K562 (cell line): ENCODE results near the gene MYG1. TPM values are rescaled to one million over a fixed set of nuclear protein-coding genes. Genes with fewer than 3 reads are reported as not detected.

Experiments used
- ASH1L ChIP-seq: fragments of 450-650 bp; IDR thresholded peaks from 2 replicates; pipeline ENCODE4 v1.6.1; 2018; ENCODE audit warnings: borderline replicate concordance, mild to moderate bottlenecking, low read depth; ENCODE audit not compliant: partially characterized antibody
- BRD4 ChIP-seq: fragments of 200-600 bp; sonication (generic); IDR thresholded peaks from 2 replicates; pipeline ENCODE4 v1.6.1; 2017; ENCODE audit warnings: inconsistent platforms
- C11orf30 ChIP-seq: fragments of 450-650 bp; IDR thresholded peaks from 2 replicates; pipeline ENCODE4 v1.6.1; 2016; ENCODE audit warnings: low read depth, mild to moderate bottlenecking
- CBX1 ChIP-seq: sonication (generic); IDR thresholded peaks from 2 replicates; pipeline ENCODE4 v1.6.1; 2016; ENCODE audit warnings: antibody characterized with exemption, low read depth, mild to moderate bottlenecking
- CBX8 ChIP-seq: fragments of 200-600 bp; sonication (generic); IDR thresholded peaks from 2 replicates; pipeline ENCODE4 v1.6.1; 2012; ENCODE audit warnings: borderline replicate concordance, mixed run types, low read depth, mild to moderate bottlenecking, moderate library complexity, mixed read lengths, low read length, control low read depth, inconsistent platforms; ENCODE audit not compliant: poor library complexity, severe bottlenecking; ENCODE audit errors: extremely low read depth
- ELF4 ChIP-seq: fragments of 450-650 bp; formaldehyde crosslinking; IDR thresholded peaks from 2 replicates; pipeline ENCODE4 v1.4.0; 2022; ENCODE audit warnings: missing genetic modification characterization
- GABPB1 ChIP-seq: sonication (generic); formaldehyde crosslinking; IDR thresholded peaks from 2 replicates; pipeline ENCODE4 v1.8.0; 2022; ENCODE audit warnings: mild to moderate bottlenecking, missing genetic modification reagents
- HDAC8 ChIP-seq: fragments of 450-650 bp; IDR thresholded peaks from 2 replicates; pipeline ENCODE4 v1.6.1; 2016; ENCODE audit warnings: mild to moderate bottlenecking, missing genetic modification characterization, moderate library complexity, missing compliant biosample characterization
- KAT7 ChIP-seq: sonication (generic); formaldehyde crosslinking; IDR thresholded peaks from 2 replicates; pipeline ENCODE4 v1.8.0; 2022; ENCODE audit warnings: missing genetic modification reagents, mild to moderate bottlenecking, borderline replicate concordance
- KDM5B ChIP-seq: fragments of 200-600 bp; sonication (generic); IDR thresholded peaks from 2 replicates; pipeline ENCODE4 v1.6.1; 2012; ENCODE audit warnings: low read depth, mild to moderate bottlenecking, moderate library complexity, low read length, control low read depth, inconsistent platforms; ENCODE audit not compliant: insufficient replicate concordance
- KHSRP ChIP-seq: fragments of 450-650 bp; IDR thresholded peaks from 2 replicates; pipeline ENCODE4 v1.6.1; 2017
- NONO ChIP-seq, 2 experiments: fragments of 200-400 bp in 1 of 2; fragments of 450-650 bp in 1 of 2; formaldehyde crosslinking in 1 of 2; IDR thresholded peaks; 2 replicates each; pipeline ENCODE4 v1.6.1; 2017; ENCODE audit warnings: low read depth in 2 of 2, mild to moderate bottlenecking in 2 of 2, moderate library complexity in 2 of 2, low read length in 1 of 2
- RBM25 ChIP-seq: fragments of 200-400 bp; formaldehyde crosslinking; IDR thresholded peaks from 2 replicates; pipeline ENCODE4 v1.6.1; 2018; ENCODE audit warnings: low read length, low read depth, moderate library complexity; ENCODE audit not compliant: severe bottlenecking
- SMARCA4 ChIP-seq: fragments of 450-650 bp; IDR thresholded peaks from 2 replicates; pipeline ENCODE4 v1.6.1; 2016
- SNIP1 ChIP-seq: fragments of 450-650 bp; IDR thresholded peaks from 2 replicates; pipeline ENCODE4 v1.7.1; 2017; ENCODE audit warnings: low read depth, mild to moderate bottlenecking
- XRCC3 ChIP-seq: fragments of 450-650 bp; IDR thresholded peaks from 2 replicates; pipeline ENCODE4 v1.6.1; 2017; ENCODE audit warnings: mild to moderate bottlenecking, moderate library complexity
- ZSCAN32 ChIP-seq: fragments of 450-650 bp; formaldehyde crosslinking; IDR thresholded peaks from 2 replicates; pipeline ENCODE4 v1.4.0; 2020; ENCODE audit warnings: mild to moderate bottlenecking, moderate library complexity
- polyA plus RNA-seq, 8 experiments: library from polyadenylated mRNA; depleted of rRNA in 4 of 8; stranded (reverse) in 5 of 8; unstranded in 3 of 8; fragments of >200 nt; fragmentation: Nextera tagmentation in 2 of 8; fragmentation: Illumina TruSeq in 1 of 8; extraction: Ambion mirVana in 2 of 8; extraction: Trizol in 1 of 8; gene quantifications; 2 replicates each; pipeline versions ENCODE4 v1.2.1 to v1.2.3, GENCODE V29; 2011 to 2014; ENCODE audit warnings: inconsistent platforms in 1 of 8, missing spikeins in 1 of 8
- total RNA-seq, 7 experiments: library from RNA; depleted of rRNA in 6 of 7; stranded (reverse); fragments of >200 nt in 6 of 7; fragmentation: Illumina TruSeq in 2 of 7; extraction: Trizol in 2 of 7; gene quantifications; 2 replicates each; pipeline versions ENCODE4 v1.2.1 to v1.2.3, GENCODE V29; 2011 to 2021; ENCODE audit warnings: low replicate concordance in 1 of 7
- TF ChIP-seq, protein P1 (sequence below), 2 experiments: fragments of 250-450 bp in 1 of 2; fragments of 450-650 bp in 1 of 2; sonication (Bioruptor Pico) in 1 of 2; IDR thresholded peaks; 2 replicates each; pipeline versions ENCODE4 v1.6.1 to v1.8.0; 2016 to 2021; ENCODE audit warnings: mild to moderate bottlenecking in 2 of 2, moderate library complexity in 2 of 2, missing compliant biosample characterization in 1 of 2, missing genetic modification characterization in 1 of 2
- TF ChIP-seq, protein P2 (sequence below): fragments of 450-650 bp; IDR thresholded peaks from 2 replicates; pipeline ENCODE4 v1.6.1; 2017; ENCODE audit warnings: antibody characterized with exemption
- TF ChIP-seq, protein P3 (sequence below): sonication (generic); formaldehyde crosslinking; IDR thresholded peaks from 2 replicates; pipeline ENCODE4 v1.8.0; 2022; ENCODE audit warnings: missing genetic modification reagents, mild to moderate bottlenecking, borderline replicate concordance
- TF ChIP-seq, protein P4 (sequence below): fragments of 450-650 bp; IDR thresholded peaks from 2 replicates; pipeline ENCODE4 v1.6.1; 2016; ENCODE audit warnings: antibody characterized with exemption

Gene MYG1
- total and polyA plus RNA-seq, 9 of the 15 experiments (the other 6 are each of a cell fraction or from before 2014, with no cell fraction given) = 0.45 to 5.6 (median 2.1) TPM

DNA sequence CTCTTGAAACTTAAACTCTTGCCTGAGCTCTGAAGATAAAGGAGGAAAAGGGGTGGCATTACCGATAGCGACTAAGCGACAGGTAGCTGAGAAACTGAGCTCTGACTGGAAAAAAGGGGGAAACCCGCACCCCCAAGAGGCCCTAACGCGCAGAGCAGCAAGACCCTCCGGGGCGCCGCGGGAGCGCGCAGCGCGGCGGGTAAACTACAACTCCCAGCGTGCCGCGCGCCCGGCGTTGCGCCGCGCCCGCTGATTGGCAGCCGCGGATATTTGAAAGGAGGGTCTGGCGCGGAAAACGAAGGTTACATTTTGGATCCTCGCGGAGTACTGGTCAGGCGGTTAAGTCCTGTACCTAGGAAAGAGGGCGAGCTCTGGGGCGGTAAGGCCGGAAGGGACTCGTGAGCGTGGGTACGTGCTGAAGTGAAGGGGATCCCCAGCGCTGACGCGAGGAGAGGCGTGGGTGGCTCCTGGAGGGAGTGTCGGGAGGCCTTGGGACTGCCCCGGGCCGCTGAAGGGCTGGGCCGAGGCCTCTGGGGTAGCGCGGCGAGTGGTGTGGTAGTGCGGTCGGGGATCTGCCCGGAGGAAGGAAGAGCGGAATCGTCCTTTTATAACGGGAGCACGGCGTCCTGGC, 31.4 kb upstream of the MYG1 start, which contains the start of gene ESPL1 (continued):
- no peak; the same call in 1 of the 2 replicates for TF ChIP-seq KHSRP
- TF ChIP-seq, protein P1, sequence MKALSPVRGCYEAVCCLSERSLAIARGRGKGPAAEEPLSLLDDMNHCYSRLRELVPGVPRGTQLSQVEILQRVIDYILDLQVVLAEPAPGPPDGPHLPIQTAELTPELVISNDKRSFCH (CRISPR knock-in tag; IDR thresholded peaks at IDR 0.05) = no peak
- TF ChIP-seq, protein P1 (tag; IDR thresholded peaks at IDR 0.05) = 0 out of 2 replicates have a peak, but pooled peaks have one; percentile 34
- TF ChIP-seq SNIP1 = no peak
- TF ChIP-seq C11orf30 = no peak
- no peak for TF ChIP-seq KDM5B
- no peak for TF ChIP-seq NONO (IDR thresholded peaks at IDR 0.05; ENCODE audit: low read depth in 2 of 2, low read length in 1 of 2)
- peak; percentile 62 for TF ChIP-seq SMARCA4
- no peak for TF ChIP-seq HDAC8
- peak; percentile 74 for TF ChIP-seq GABPB1
- no peak for TF ChIP-seq ZSCAN32 (CRISPR knock-in tag)
- TF ChIP-seq, protein P2, sequence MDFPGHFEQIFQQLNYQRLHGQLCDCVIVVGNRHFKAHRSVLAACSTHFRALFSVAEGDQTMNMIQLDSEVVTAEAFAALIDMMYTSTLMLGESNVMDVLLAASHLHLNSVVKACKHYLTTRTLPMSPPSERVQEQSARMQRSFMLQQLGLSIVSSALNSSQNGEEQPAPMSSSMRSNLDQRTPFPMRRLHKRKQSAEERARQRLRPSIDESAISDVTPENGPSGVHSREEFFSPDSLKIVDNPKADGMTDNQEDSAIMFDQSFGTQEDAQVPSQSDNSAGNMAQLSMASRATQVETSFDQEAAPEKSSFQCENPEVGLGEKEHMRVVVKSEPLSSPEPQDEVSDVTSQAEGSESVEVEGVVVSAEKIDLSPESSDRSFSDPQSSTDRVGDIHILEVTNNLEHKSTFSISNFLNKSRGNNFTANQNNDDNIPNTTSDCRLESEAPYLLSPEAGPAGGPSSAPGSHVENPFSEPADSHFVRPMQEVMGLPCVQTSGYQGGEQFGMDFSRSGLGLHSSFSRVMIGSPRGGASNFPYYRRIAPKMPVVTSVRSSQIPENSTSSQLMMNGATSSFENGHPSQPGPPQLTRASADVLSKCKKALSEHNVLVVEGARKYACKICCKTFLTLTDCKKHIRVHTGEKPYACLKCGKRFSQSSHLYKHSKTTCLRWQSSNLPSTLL = no peak
- TF ChIP-seq CBX1 = no peak
- TF ChIP-seq, protein P3, sequence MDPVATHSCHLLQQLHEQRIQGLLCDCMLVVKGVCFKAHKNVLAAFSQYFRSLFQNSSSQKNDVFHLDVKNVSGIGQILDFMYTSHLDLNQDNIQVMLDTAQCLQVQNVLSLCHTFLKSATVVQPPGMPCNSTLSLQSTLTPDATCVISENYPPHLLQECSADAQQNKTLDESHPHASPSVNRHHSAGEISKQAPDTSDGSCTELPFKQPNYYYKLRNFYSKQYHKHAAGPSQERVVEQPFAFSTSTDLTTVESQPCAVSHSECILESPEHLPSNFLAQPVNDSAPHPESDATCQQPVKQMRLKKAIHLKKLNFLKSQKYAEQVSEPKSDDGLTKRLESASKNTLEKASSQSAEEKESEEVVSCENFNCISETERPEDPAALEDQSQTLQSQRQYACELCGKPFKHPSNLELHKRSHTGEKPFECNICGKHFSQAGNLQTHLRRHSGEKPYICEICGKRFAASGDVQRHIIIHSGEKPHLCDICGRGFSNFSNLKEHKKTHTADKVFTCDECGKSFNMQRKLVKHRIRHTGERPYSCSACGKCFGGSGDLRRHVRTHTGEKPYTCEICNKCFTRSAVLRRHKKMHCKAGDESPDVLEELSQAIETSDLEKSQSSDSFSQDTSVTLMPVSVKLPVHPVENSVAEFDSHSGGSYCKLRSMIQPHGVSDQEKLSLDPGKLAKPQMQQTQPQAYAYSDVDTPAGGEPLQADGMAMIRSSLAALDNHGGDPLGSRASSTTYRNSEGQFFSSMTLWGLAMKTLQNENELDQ (CRISPR knock-in tag) = no peak
- no peak for TF ChIP-seq XRCC3
- peak; percentile 84 for TF ChIP-seq RBM25
- no peak for TF ChIP-seq BRD4
- TF ChIP-seq ASH1L = peak; percentile 40
- peak; percentile 95; the same call in 1 of the 2 replicates for TF ChIP-seq KAT7 (CRISPR knock-in tag)
- TF ChIP-seq, protein P4, sequence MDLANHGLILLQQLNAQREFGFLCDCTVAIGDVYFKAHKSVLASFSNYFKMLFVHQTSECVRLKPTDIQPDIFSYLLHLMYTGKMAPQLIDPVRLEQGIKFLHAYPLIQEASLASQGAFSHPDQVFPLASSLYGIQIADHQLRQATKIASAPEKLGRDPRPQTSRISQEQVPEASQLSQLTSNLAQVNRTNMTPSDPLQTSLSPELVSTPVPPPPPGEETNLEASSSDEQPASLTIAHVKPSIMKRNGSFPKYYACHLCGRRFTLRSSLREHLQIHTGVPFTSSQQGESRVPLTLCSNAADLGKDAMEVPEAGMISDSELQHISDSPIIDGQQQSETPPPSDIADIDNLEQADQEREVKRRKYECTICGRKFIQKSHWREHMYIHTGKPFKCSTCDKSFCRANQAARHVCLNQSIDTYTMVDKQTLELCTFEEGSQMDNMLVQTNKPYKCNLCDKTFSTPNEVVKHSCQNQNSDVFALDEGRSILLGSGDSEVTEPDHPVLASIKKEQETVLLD = no peak; the same call in 1 of the 2 replicates
- TF ChIP-seq ELF4 = 0 out of 2 replicates have a peak, but pooled peaks have one; percentile 25
- TF ChIP-seq CBX8 = no peak
